Muscle of leg (tissue), 11 donors: ENCODE results near the gene MOCOS. TPM values are rescaled to one million over a fixed set of nuclear protein-coding genes. Genes with fewer than 3 reads are reported as not detected.

Experiments used
- DNase-seq: peaks from one replicate; pipeline ENCODE4 v3.0.0; 2013
- H3K27ac ChIP-seq: one replicate; pipeline ENCODE4 v1.5.1; 2013; ENCODE audit warnings: mild to moderate bottlenecking, low read length, control low read depth
- H3K27me3 ChIP-seq: one replicate; pipeline ENCODE4 v1.6.1; 2013; ENCODE audit warnings: low read length; ENCODE audit not compliant: control insufficient read depth, insufficient read depth
- H3K36me3 ChIP-seq: one replicate; pipeline ENCODE4 v1.6.1; 2013; ENCODE audit warnings: low read length; ENCODE audit not compliant: control insufficient read depth, insufficient read depth
- H3K4me1 ChIP-seq: one replicate; pipeline ENCODE4 v1.6.1; 2013; ENCODE audit warnings: low read length; ENCODE audit not compliant: control insufficient read depth, insufficient read depth
- H3K4me3 ChIP-seq: one replicate; pipeline ENCODE4 v1.5.1; 2013; ENCODE audit warnings: low read length, control low read depth
- H3K9me3 ChIP-seq: replicated peaks from 2 replicates; pipeline ENCODE4 v1.6.1; 2013; ENCODE audit warnings: low read depth, low read length; ENCODE audit not compliant: control insufficient read depth
- WGBS: methylation state at CpG from one replicate; pipeline ENCODE4 v1.1.5; 2013; ENCODE audit warnings: missing lambda C conversion rate; ENCODE audit not compliant: insufficient coverage; 5-methylcytosine and 5-hydroxymethylcytosine counted together
- polyA plus RNA-seq, 8 donors: library from polyadenylated mRNA; unstranded; fragments of 120-200 nt; gene quantifications; one replicate each; pipeline versions ENCODE4 v1.2.1 to v1.2.3, GENCODE V29; 2013; ENCODE audit warnings: inconsistent platforms in 1 of 8, low replicate concordance in 1 of 8; ENCODE audit not compliant: insufficient read length in 8 of 8, insufficient read depth in 1 of 8
- total RNA-seq: library from RNA; stranded (reverse); fragments of 120-200 nt; gene quantifications from one replicate; pipeline ENCODE4 v1.2.4, GENCODE V29; 2013

MOCOS gene
- total and polyA plus RNA-seq, 9 donors: 0.10 to 0.62 (median 0.22) TPM

GRCh38 chr18:36264283-36264682 is 77.0 kb downstream of the MOCOS start:
- no peak overlapping the region for H3K27ac ChIP-seq
- 73% methylated on average over 3 of the region's 8 CpGs for WGBS
- H3K4me1 ChIP-seq: no peaks in the 10 kb centered on the region
- H3K27me3 ChIP-seq: no peaks in the 10 kb centered on the region
- DNase-seq: no peak
- H3K4me3 ChIP-seq: no peak overlapping the region
- H3K36me3 ChIP-seq: no peaks in the 10 kb centered on the region
- no peaks in the 10 kb centered on the region for H3K9me3 ChIP-seq

- Histone ChIP-seq H3K4me3 (no peak overlapping the region), H3K4me1 (no peaks in the 10 kb centered on the region), H3K36me3 (no peaks in the 10 kb centered on the region), H3K9me3 (no peaks in the 10 kb centered on the region), H3K27me3 (no peaks in the 10 kb centered on the region), H3K27ac (no peak overlapping the region)
- no peak for DNase-seq
- WGBS: 71% methylated on average over 3 of the region's 5 CpGs
These were observed 77.7 kb downstream of the MOCOS start for GRCh38 chr18:36265015-36265414.

GRCh38 chr18:36269157-36269556 is 81.9 kb downstream of the MOCOS start:
- whole genome bisulfite sequencing: 95% methylated on average over 3 of the region's 4 CpGs
- Histone ChIP-seq H3K27me3 (no peaks in the 10 kb centered on the region), H3K36me3 (no peaks in the 10 kb centered on the region), H3K4me3 (no peak overlapping the region), H3K4me1 (no peaks in the 10 kb centered on the region), H3K27ac (no peak overlapping the region), H3K9me3 (no peaks in the 10 kb centered on the region)
- DNase-seq: no peak

- Histone ChIP-seq H3K36me3 (no peaks in the 10 kb centered on the region), H3K4me3 (no peak overlapping the region), H3K4me1 (no peaks in the 10 kb centered on the region), H3K27ac (no peak overlapping the region), H3K27me3 (no peaks in the 10 kb centered on the region), H3K9me3 (no peaks in the 10 kb centered on the region)
- no peak for DNase-seq
These were observed 83.9 kb downstream of the MOCOS start for GRCh38 chr18:36271153-36271552.

- Histone ChIP-seq H3K27me3 (no peaks in the 10 kb centered on the region), H3K4me1 (no peaks in the 10 kb centered on the region), H3K9me3 (no peaks in the 10 kb centered on the region), H3K36me3 (no peaks in the 10 kb centered on the region), H3K4me3 (no peak overlapping the region), H3K27ac (no peak overlapping the region)
- DNase-seq: no peak
- no CpG with 5 or more reads among the region's 8 CpGs for WGBS
These were observed 86.0 kb downstream of the MOCOS start for GRCh38 chr18:36273347-36273746.

GRCh38 chr18:36274083-36274715 is 86.9 kb downstream of the MOCOS start:
- Histone ChIP-seq H3K9me3 (no peaks in the 10 kb centered on the region), H3K27ac (no peak overlapping the region), H3K36me3 (no peaks in the 10 kb centered on the region), H3K4me1 (no peaks in the 10 kb centered on the region), H3K4me3 (no peak overlapping the region), H3K27me3 (peaks cover 2% of the 10 kb centered on the region)
- WGBS: 78% methylated on average over 8 of the region's 8 CpGs
- no peak for DNase-seq

GRCh38 chr18:36275561-36275960 is 88.3 kb downstream of the MOCOS start:
- peaks cover 2% of the 10 kb centered on the region for H3K27me3 ChIP-seq
- no peaks in the 10 kb centered on the region for H3K36me3 ChIP-seq
- WGBS: no CpG with 5 or more reads among the region's 1 CpG
- H3K4me1 ChIP-seq: no peaks in the 10 kb centered on the region
- no peak for DNase-seq
- no peak overlapping the region for H3K4me3 ChIP-seq
- no peak overlapping the region for H3K27ac ChIP-seq
- H3K9me3 ChIP-seq: no peaks in the 10 kb centered on the region

- no peaks in the 10 kb centered on the region for H3K9me3 ChIP-seq
- peaks cover 9% of the 10 kb centered on the region for H3K27me3 ChIP-seq
- H3K36me3 ChIP-seq: no peaks in the 10 kb centered on the region
- WGBS: 59% methylated on average over 2 of the region's 3 CpGs
- H3K27ac ChIP-seq: no peak overlapping the region
- H3K4me1 ChIP-seq: no peaks in the 10 kb centered on the region
- no peak for DNase-seq
- H3K4me3 ChIP-seq: no peak overlapping the region
These were observed 91.7 kb downstream of the MOCOS start for GRCh38 chr18:36279001-36279400.

GRCh38 chr18:36281936-36282335 is 94.6 kb downstream of the MOCOS start:
- no peaks in the 10 kb centered on the region for H3K9me3 ChIP-seq
- no peak overlapping the region for H3K27ac ChIP-seq
- no peak overlapping the region for H3K4me3 ChIP-seq
- 20% methylated on average over 1 of the region's 3 CpGs for WGBS
- DNase-seq: no peak
- no peaks in the 10 kb centered on the region for H3K36me3 ChIP-seq
- H3K27me3 ChIP-seq: peaks cover 9% of the 10 kb centered on the region
- H3K4me1 ChIP-seq: no peaks in the 10 kb centered on the region

GRCh38 chr18:36283448-36283847 is 96.2 kb downstream of the MOCOS start:
- WGBS: 76% methylated on average over 4 of the region's 6 CpGs

GRCh38 chr18:36284268-36284667 is 97.0 kb downstream of the MOCOS start:
- H3K4me3 ChIP-seq: no peak overlapping the region
- H3K4me1 ChIP-seq: no peaks in the 10 kb centered on the region
- no peak overlapping the region for H3K27ac ChIP-seq
- H3K36me3 ChIP-seq: no peaks in the 10 kb centered on the region
- peaks cover 7% of the 10 kb centered on the region for H3K27me3 ChIP-seq
- no peak for DNase-seq
- peaks cover 5% of the 10 kb centered on the region for H3K9me3 ChIP-seq
- WGBS: 84% methylated on average over 4 of the region's 4 CpGs

More at GRCh38 chr18:36283448-36283847, 96.2 kb downstream of the MOCOS start:
- Histone ChIP-seq H3K9me3 (peaks cover 2% of the 10 kb centered on the region), H3K4me1 (no peaks in the 10 kb centered on the region), H3K4me3 (no peak overlapping the region), H3K36me3 (no peaks in the 10 kb centered on the region), H3K27me3 (peaks cover 9% of the 10 kb centered on the region), H3K27ac (no peak overlapping the region)
- no peak for DNase-seq
